CD14-positive monocyte (primary cell): ENCODE results near the gene AGT. TPM values are rescaled to one million over a fixed set of nuclear protein-coding genes. Genes with fewer than 3 reads are reported as not detected.

ENCODE experiments used
- DNase-seq, 3 donors: peaks; one replicate each; pipeline ENCODE4 v3.0.0-alpha.2; 2011 to 2022
- H2AFZ ChIP-seq: 2 replicates; pipeline ENCODE4 v1.6.0; 2012; ENCODE audit warnings: mild to moderate bottlenecking, low read depth, low read length, inconsistent platforms; ENCODE audit not compliant: insufficient read depth, poor library complexity, severe bottlenecking
- H3K27ac ChIP-seq, 2 donors: 1 replicate in 1 of 2; 2 replicates in 1 of 2; pipeline ENCODE4 v1.5.1; 2012 to 2013; ENCODE audit warnings: low read length in 2 of 2, control low read depth in 1 of 2, inconsistent platforms in 1 of 2, low read depth in 1 of 2, mild to moderate bottlenecking in 1 of 2
- H3K27me3 ChIP-seq, 2 donors: one replicate each; pipeline versions ENCODE4 v1.6.0 to v1.6.1; 2011 to 2013; ENCODE audit warnings: low read length in 2 of 2; ENCODE audit not compliant: control insufficient read depth in 2 of 2, insufficient read depth in 2 of 2
- H3K36me3 ChIP-seq, 2 donors: replicated peaks in 1 of 2; 1 replicate in 1 of 2; 2 replicates in 1 of 2; pipeline versions ENCODE4 v1.5.1 to v1.6.1; 2012 to 2013; ENCODE audit warnings: low read length in 2 of 2, control low read depth in 1 of 2, inconsistent platforms in 1 of 2, mild to moderate bottlenecking in 1 of 2; ENCODE audit not compliant: insufficient read depth in 2 of 2, control insufficient read depth in 1 of 2
- H3K4me1 ChIP-seq, 2 donors: 1 replicate in 1 of 2; 2 replicates in 1 of 2; pipeline versions ENCODE4 v1.5.1 to v1.6.1; 2012 to 2013; ENCODE audit warnings: low read length in 2 of 2, control low read depth in 1 of 2, inconsistent platforms in 1 of 2, mild to moderate bottlenecking in 1 of 2, moderate library complexity in 1 of 2; ENCODE audit not compliant: insufficient read depth in 2 of 2, control insufficient read depth in 1 of 2
- H3K4me2 ChIP-seq: replicated peaks from 2 replicates; pipeline ENCODE3; 2012; ENCODE audit warnings: low read length, moderate library complexity, mild to moderate bottlenecking; ENCODE audit not compliant: poor library complexity, severe bottlenecking; ENCODE audit errors: extremely low read depth
- H3K4me3 ChIP-seq, 3 experiments: fragments of 200-600 bp in 1 of 3; sonication (generic) in 1 of 3; replicated peaks in 1 of 3; 1 replicate in 2 of 3; 2 replicates in 1 of 3; pipeline ENCODE4 v1.5.1; 2011 to 2013; ENCODE audit warnings: low read length in 3 of 3, mild to moderate bottlenecking in 3 of 3, control low read depth in 2 of 3, low read depth in 2 of 3, inconsistent platforms in 1 of 3, moderate library complexity in 1 of 3
- H3K79me2 ChIP-seq: 2 replicates; pipeline ENCODE4 v1.6.0; 2012; ENCODE audit warnings: mild to moderate bottlenecking, control low read depth, inconsistent platforms, low read length, moderate library complexity; ENCODE audit not compliant: insufficient read depth
- H3K9ac ChIP-seq: 2 replicates; pipeline ENCODE4 v1.6.0; 2017; ENCODE audit warnings: low read length, mild to moderate bottlenecking; ENCODE audit not compliant: insufficient read depth, poor library complexity, severe bottlenecking
- H3K9me3 ChIP-seq, 2 donors: replicated peaks in 1 of 2; 1 replicate in 1 of 2; 2 replicates in 1 of 2; pipeline versions ENCODE4 v1.5.1 to v1.6.1; 2012 to 2013; ENCODE audit warnings: low read length in 2 of 2, control low read depth in 1 of 2; ENCODE audit not compliant: control insufficient read depth in 1 of 2, insufficient read depth in 1 of 2
- H4K20me1 ChIP-seq: 2 replicates; pipeline ENCODE4 v1.6.0; 2012; ENCODE audit warnings: mild to moderate bottlenecking, low read length, control low read depth, moderate library complexity; ENCODE audit not compliant: insufficient read depth
- H3K27ac Mint-ChIP-seq, 7 donors: one replicate each; pipeline ENCODE4 v1.8.0; 2020; ENCODE audit warnings: mild to moderate bottlenecking in 7 of 7, mixed read lengths in 7 of 7, moderate library complexity in 6 of 7, inconsistent platforms in 2 of 7
- H3K27me3 Mint-ChIP-seq, 3 donors: one replicate each; pipeline ENCODE4 v1.8.0; 2021 to 2022; ENCODE audit warnings: low read depth in 3 of 3, mild to moderate bottlenecking in 3 of 3, mixed read lengths in 3 of 3, moderate library complexity in 3 of 3, inconsistent platforms in 1 of 3
- H3K36me3 Mint-ChIP-seq, 2 donors: one replicate each; pipeline ENCODE4 v1.8.0; 2020; ENCODE audit warnings: mixed read lengths in 2 of 2, inconsistent platforms in 1 of 2, mild to moderate bottlenecking in 1 of 2
- H3K4me1 Mint-ChIP-seq: one replicate; pipeline ENCODE4 v1.8.0; 2020; ENCODE audit warnings: mild to moderate bottlenecking, mixed read lengths
- H3K4me3 Mint-ChIP-seq, 2 donors: one replicate each; pipeline ENCODE4 v1.8.0; 2020; ENCODE audit warnings: mild to moderate bottlenecking in 2 of 2, mixed read lengths in 2 of 2, moderate library complexity in 1 of 2
- H3K9me3 Mint-ChIP-seq, 7 donors: one replicate each; pipeline ENCODE4 v1.8.0; 2020 to 2022; ENCODE audit warnings: mixed read lengths in 7 of 7, mild to moderate bottlenecking in 6 of 7, moderate library complexity in 6 of 7, inconsistent platforms in 2 of 7
- CTCF ChIP-seq: fragments of 200-600 bp; IDR thresholded peaks from one replicate; pipeline ENCODE4 v1.8.0; 2022; ENCODE audit warnings: antibody characterized with exemption, mild to moderate bottlenecking
- WGBS: methylation state at CpG from one replicate; pipeline ENCODE4 v1.1.5; 2013; ENCODE audit warnings: missing lambda C conversion rate; ENCODE audit not compliant: insufficient coverage; 5-methylcytosine and 5-hydroxymethylcytosine counted together
- intact Hi-C, 2 donors: fragments of 100-400 bp; cut with micrococcal nuclease; formaldehyde crosslinking; loops; one replicate each; pipeline versions ENCODE4 v1.15.0 to v1.15.1; 2023
- polyA plus RNA-seq, 3 donors: library from polyadenylated mRNA; depleted of rRNA in 1 of 3; unstranded in 2 of 3; stranded (reverse) in 1 of 3; fragments of 300-500 nt in 2 of 3; fragments of >200 nt in 1 of 3; fragmentation: Illumina TruSeq in 2 of 3; gene quantifications; 1 replicate in 2 of 3; 2 replicates in 1 of 3; pipeline ENCODE4 v1.2.3, GENCODE V29; 2012 to 2021

Gene AGT
- polyA plus RNA-seq, 3 donors, result 0.04 TPM; not detected in 2

- no peak for TF ChIP-seq CTCF
- Mint-ChIP-seq H3K9me3 (peaks cover 0 to 2% (median 0%) of the 10 kb centered on the region in 7 donors), H3K4me3 (no peak overlapping the region), H3K27ac (no peak overlapping the region), H3K36me3 (no peaks in the 10 kb centered on the region), H3K27me3 (peaks cover 4 to 12% (median 9%) of the 10 kb centered on the region in 3 donors), H3K4me1 (no peaks in the 10 kb centered on the region)
- no peak overlapping the region for H2AFZ ChIP-seq
- no peak overlapping the region for H3K4me3 ChIP-seq
- no peak overlapping the region for H3K4me2 ChIP-seq
- H4K20me1 ChIP-seq, result no peaks in the 10 kb centered on the region
- no peak for DNase-seq
- WGBS, result 98% methylated on average over 11 of the region's 12 CpGs
- H3K27me3 ChIP-seq, result no peaks in the 10 kb centered on the region
- no peaks in the 10 kb centered on the region for H3K79me2 ChIP-seq
- no peak overlapping the region for H3K27ac ChIP-seq
- H3K4me1 ChIP-seq, result no peaks in the 10 kb centered on the region
- no peaks in the 10 kb centered on the region for H3K36me3 ChIP-seq
- H3K9ac ChIP-seq, result no peak overlapping the region
- H3K9me3 ChIP-seq, result no peaks in the 10 kb centered on the region
- intact Hi-C loops, result no loop called here
These were observed 25.8 kb upstream of the AGT start for GRCh38 chr1:230739564-230740290.

GRCh38 chr1:230737622-230738262 lies 23.8 kb upstream of the AGT start:
- Mint-ChIP-seq H3K27me3 (peaks cover 5 to 14% (median 12%) of the 10 kb centered on the region in 3 donors), H3K4me3 (no peak overlapping the region), H3K27ac (no peak overlapping the region), H3K9me3 (peaks cover 0 to 2% (median 0%) of the 10 kb centered on the region in 7 donors), H3K36me3 (no peaks in the 10 kb centered on the region), H3K4me1 (no peaks in the 10 kb centered on the region)
- Histone ChIP-seq H3K9ac (no peak overlapping the region), H3K79me2 (no peaks in the 10 kb centered on the region), H3K4me2 (no peak overlapping the region), H3K27ac (no peak overlapping the region), H3K27me3 (no peaks in the 10 kb centered on the region), H3K36me3 (no peaks in the 10 kb centered on the region), H2AFZ (no peak overlapping the region), H3K4me1 (no peaks in the 10 kb centered on the region), H3K9me3 (no peaks in the 10 kb centered on the region), H3K4me3 (no peak overlapping the region), H4K20me1 (no peaks in the 10 kb centered on the region)
- intact Hi-C loops, result no loop called here
- no peak for TF ChIP-seq CTCF
- no CpG with 5 or more reads among the region's 3 CpGs for WGBS
- DNase-seq, result no peak
